Osteoblast (primary cell): ENCODE measurements around the gene DECR2. TPM values are rescaled to one million over a fixed set of nuclear protein-coding genes. Genes with fewer than 3 reads are reported as not detected.

Source experiments
- DNase-seq: peaks from one replicate; pipeline ENCODE4 v3.0.0; 2011; ENCODE audit warnings: low spot score, mixed read lengths; ENCODE audit not compliant: insufficient read length; ENCODE audit errors: missing footprints
- H2AFZ ChIP-seq: 2 replicates; pipeline ENCODE4 v1.6.0; 2011; ENCODE audit warnings: mild to moderate bottlenecking, low read length
- H3K27ac ChIP-seq: 2 replicates; pipeline ENCODE4 v1.5.1; 2011; ENCODE audit warnings: mild to moderate bottlenecking, low read depth, low read length, moderate library complexity
- H3K27me3 ChIP-seq: 2 replicates; pipeline ENCODE4 v1.6.0; 2012; ENCODE audit warnings: mild to moderate bottlenecking, control low read depth, inconsistent platforms, low read length, moderate library complexity; ENCODE audit not compliant: insufficient read depth
- H3K36me3 ChIP-seq: 2 replicates; pipeline ENCODE4 v1.5.1; 2011; ENCODE audit warnings: mild to moderate bottlenecking, low read length, control low read depth, moderate library complexity; ENCODE audit not compliant: insufficient read depth
- H3K4me1 ChIP-seq: 2 replicates; pipeline ENCODE4 v1.5.1; 2011; ENCODE audit warnings: mild to moderate bottlenecking, low read length, control low read depth, moderate library complexity; ENCODE audit not compliant: insufficient read depth
- H3K4me2 ChIP-seq: 2 replicates; pipeline ENCODE4 v1.6.0; 2011; ENCODE audit warnings: mild to moderate bottlenecking, low read length; ENCODE audit not compliant: insufficient read depth
- H3K4me3 ChIP-seq: fragments of 200-600 bp; sonication (generic); 3 replicates; pipeline ENCODE4 v1.5.1; 2012; ENCODE audit warnings: mild to moderate bottlenecking, low read length, inconsistent platforms; ENCODE audit not compliant: insufficient read depth
- H3K79me2 ChIP-seq: 2 replicates; pipeline ENCODE4 v1.6.0; 2012; ENCODE audit warnings: mild to moderate bottlenecking, low read length, control low read depth, inconsistent platforms; ENCODE audit not compliant: insufficient read depth
- H3K9me3 ChIP-seq: 2 replicates; pipeline ENCODE4 v1.5.1; 2011; ENCODE audit warnings: low read depth, low read length, control low read depth
- H4K20me1 ChIP-seq: 2 replicates; pipeline ENCODE4 v1.6.0; 2012; ENCODE audit warnings: mild to moderate bottlenecking, low read length, control low read depth; ENCODE audit not compliant: insufficient read depth
- total RNA-seq: library from RNA; depleted of rRNA; stranded (reverse); fragments of >200 nt; gene quantifications from 2 replicates; pipeline ENCODE4 v1.2.3, GENCODE V29; 2012
- TF ChIP-seq, protein P1 (sequence below): IDR thresholded peaks from 2 replicates; pipeline ENCODE4 v1.5.1; 2011; ENCODE audit warnings: mild to moderate bottlenecking, low read depth, low read length, moderate library complexity; ENCODE audit errors: extremely low read depth

DECR2 gene
- total RNA-seq, 1 donor: 18.1 TPM

DNA sequence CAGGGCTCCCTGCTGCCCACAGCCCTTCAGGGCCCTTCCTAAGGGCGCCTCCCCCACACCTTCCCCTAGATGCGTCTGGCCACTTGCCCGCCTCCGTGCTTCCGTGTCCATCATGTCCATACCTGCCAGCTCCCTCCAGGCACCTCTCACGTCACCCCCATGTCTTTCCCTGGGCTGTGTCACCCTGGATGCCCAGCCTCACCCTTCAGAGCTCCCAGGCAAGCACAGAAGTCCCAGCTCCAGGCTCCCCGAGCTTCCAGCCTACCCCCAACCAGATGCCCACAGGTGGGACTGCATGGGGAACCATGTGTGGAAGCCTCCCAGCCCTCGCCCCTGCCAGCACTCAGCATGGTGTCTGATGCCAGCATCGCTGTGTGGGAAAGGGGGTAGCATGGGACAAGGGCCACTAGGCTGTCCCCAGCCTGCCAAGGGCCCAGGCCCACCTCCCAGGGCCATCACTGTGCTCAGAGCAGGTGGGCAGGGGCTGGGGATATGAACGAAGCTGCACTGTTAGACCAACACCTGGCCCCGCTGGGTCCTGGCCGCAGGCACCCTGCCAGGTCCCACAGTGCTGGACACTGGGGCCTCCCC is 47.3 kb upstream of the DECR2 start:
- Histone ChIP-seq H4K20me1 (peaks cover 8% of the 10 kb centered on the region), H3K27me3 (no peaks in the 10 kb centered on the region), H3K4me2 (no peak overlapping the region), H3K9me3 (no peaks in the 10 kb centered on the region), H3K4me3 (no peak overlapping the region), H3K4me1 (no peaks in the 10 kb centered on the region), H2AFZ (no peak overlapping the region), H3K79me2 (peaks cover 21% of the 10 kb centered on the region), H3K27ac (no peak overlapping the region), H3K36me3 (peaks cover 3% of the 10 kb centered on the region)
- peak; percentile 52 for DNase-seq
- TF ChIP-seq, protein P1, sequence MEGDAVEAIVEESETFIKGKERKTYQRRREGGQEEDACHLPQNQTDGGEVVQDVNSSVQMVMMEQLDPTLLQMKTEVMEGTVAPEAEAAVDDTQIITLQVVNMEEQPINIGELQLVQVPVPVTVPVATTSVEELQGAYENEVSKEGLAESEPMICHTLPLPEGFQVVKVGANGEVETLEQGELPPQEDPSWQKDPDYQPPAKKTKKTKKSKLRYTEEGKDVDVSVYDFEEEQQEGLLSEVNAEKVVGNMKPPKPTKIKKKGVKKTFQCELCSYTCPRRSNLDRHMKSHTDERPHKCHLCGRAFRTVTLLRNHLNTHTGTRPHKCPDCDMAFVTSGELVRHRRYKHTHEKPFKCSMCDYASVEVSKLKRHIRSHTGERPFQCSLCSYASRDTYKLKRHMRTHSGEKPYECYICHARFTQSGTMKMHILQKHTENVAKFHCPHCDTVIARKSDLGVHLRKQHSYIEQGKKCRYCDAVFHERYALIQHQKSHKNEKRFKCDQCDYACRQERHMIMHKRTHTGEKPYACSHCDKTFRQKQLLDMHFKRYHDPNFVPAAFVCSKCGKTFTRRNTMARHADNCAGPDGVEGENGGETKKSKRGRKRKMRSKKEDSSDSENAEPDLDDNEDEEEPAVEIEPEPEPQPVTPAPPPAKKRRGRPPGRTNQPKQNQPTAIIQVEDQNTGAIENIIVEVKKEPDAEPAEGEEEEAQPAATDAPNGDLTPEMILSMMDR: no peak

DNA sequence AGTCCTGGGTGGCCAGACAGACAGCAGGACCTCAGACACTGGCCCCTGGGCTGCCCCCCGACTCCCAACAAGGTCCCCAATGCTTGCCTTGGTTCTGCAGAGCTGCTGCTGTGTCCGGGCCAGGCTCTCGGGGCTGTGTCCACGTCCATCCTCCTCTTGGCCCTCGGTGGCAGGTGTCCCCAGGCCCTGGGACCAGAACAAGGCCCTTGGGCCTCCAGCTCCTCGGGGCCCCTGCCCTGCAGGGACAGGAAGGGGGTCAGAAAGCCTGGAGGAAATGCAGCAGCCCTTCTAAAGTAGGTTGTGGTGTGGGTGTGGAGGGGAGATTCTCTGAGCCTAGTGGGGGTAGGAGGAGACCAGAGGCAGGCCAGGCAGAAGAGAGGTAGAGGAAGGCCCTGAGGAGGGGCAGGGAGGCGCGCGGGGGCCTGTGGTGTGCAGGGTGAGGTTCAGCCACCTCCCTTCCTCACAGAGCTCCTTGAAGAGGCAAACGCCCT is 46.7 kb upstream of the DECR2 start:
- no peak overlapping the region for H3K4me3 ChIP-seq
- H3K27ac ChIP-seq: no peak overlapping the region
- H3K79me2 ChIP-seq: peaks cover 15% of the 10 kb centered on the region
- no peaks in the 10 kb centered on the region for H3K27me3 ChIP-seq
- TF ChIP-seq, protein P1: no peak
- peak; percentile 66 for DNase-seq
- no peak overlapping the region for H2AFZ ChIP-seq
- H3K4me2 ChIP-seq: no peak overlapping the region
- H4K20me1 ChIP-seq: peaks cover 7% of the 10 kb centered on the region
- H3K4me1 ChIP-seq: no peaks in the 10 kb centered on the region
- no peaks in the 10 kb centered on the region for H3K9me3 ChIP-seq
- H3K36me3 ChIP-seq: peaks cover 3% of the 10 kb centered on the region

- Histone ChIP-seq H3K27ac (no peak overlapping the region), H3K36me3 (no peaks in the 10 kb centered on the region), H3K27me3 (no peaks in the 10 kb centered on the region), H3K4me1 (no peaks in the 10 kb centered on the region), H3K4me3 (no peak overlapping the region), H3K79me2 (peaks cover 1% of the 10 kb centered on the region), H3K4me2 (no peak overlapping the region), H2AFZ (no peak overlapping the region), H4K20me1 (no peaks in the 10 kb centered on the region), H3K9me3 (no peaks in the 10 kb centered on the region)
- DNase-seq: peak; percentile 65
- TF ChIP-seq, protein P1: no peak
These were observed 44.9 kb upstream of the DECR2 start for GRCh38 chr16:356741-357140.

- H4K20me1 ChIP-seq: no peaks in the 10 kb centered on the region
- H3K27ac ChIP-seq: no peak overlapping the region
- no peak overlapping the region for H3K4me2 ChIP-seq
- H3K36me3 ChIP-seq: no peaks in the 10 kb centered on the region
- peaks cover 8% of the 10 kb centered on the region for H3K27me3 ChIP-seq
- no peak overlapping the region for H3K4me3 ChIP-seq
- DNase-seq: peak; percentile 88
- no peaks in the 10 kb centered on the region for H3K79me2 ChIP-seq
- no peak overlapping the region for H2AFZ ChIP-seq
- TF ChIP-seq, protein P1: no peak
- no peaks in the 10 kb centered on the region for H3K9me3 ChIP-seq
- no peaks in the 10 kb centered on the region for H3K4me1 ChIP-seq
These were observed 42.5 kb upstream of the DECR2 start for GRCh38 chr16:359067-359763.
